ENCODE results near the gene CEACAM7.

GRCh38 chr19:41624937-41625336 is 63.1 kb downstream of the CEACAM7 start:
- TF ChIP-seq CTCF (IDR thresholded peaks at IDR 0.05) (no peak), ZFX (IDR thresholded peaks at IDR 0.05; ENCODE audit: borderline replicate concordance) (no peak)
